HG03432 (cell line): ENCODE measurements around the gene HSD17B4.
A peak's percentile ranks its signal among the peaks of the same experiment; 100 is the strongest.
"Not testable (repeated sequence)": the region's sequence is repeated elsewhere in the genome, so short reads cannot be mapped to it uniquely, and the experiment has no call there.

Experiments
- ATAC-seq: cut with Tn5 transposase; IDR thresholded peaks from one replicate; pipeline ENCODE4 v1.9.1; 2021; ENCODE audit warnings: mild to moderate bottlenecking, moderate library complexity; ENCODE audit not compliant: unreplicated experiment

Gene HSD17B4

GRCh38 chr5:119476341-119476740 is 24.0 kb downstream of the HSD17B4 start:
- no peak for ATAC-seq

GRCh38 chr5:119478781-119479180 is 26.5 kb downstream of the HSD17B4 start:
- ATAC-seq: no peak

DNA sequence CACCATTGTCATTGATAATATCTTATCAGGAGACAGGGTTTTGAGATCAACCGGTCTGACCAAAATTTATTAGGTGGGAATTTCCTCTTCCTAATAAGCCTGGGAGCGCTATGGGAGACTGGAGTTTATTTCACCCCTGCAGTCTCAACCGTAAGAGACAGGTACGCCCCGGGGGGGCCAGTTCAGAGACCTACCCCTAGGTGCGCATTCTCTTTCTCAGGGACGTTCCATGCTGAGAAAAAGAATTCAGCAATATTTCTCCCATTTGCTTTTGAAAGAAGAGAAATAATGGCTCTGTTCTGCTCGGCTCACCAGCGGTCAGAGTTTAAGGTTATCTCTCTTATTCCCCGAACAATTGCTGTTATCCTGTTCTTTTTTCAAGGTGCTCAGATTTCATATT is 28.3 kb downstream of the HSD17B4 start:
- ATAC-seq: not testable (repeated sequence)

DNA sequence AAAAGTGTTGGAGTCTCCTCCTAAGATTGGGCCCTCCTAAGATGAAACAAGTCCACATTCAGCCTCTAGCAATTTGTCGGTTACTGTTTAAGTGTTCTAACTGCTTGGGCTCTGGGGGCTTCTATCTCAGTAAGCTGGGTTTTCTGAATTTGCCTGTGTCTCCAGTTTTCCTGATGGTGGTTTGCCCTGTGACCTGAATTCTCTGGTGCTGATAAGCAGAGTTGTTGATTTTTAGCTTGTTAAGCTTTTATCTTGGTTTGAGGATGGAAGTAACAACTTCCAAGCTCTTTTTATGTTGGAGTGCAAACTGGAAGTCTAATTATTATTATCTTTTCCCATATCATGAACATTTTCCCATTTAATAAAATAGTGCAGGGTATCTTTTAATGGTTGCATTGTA is 30.9 kb downstream of the HSD17B4 start:
- ATAC-seq: no peak

- ATAC-seq: no peak
These were observed 32.6 kb downstream of the HSD17B4 start for GRCh38 chr5:119484884-119485283.

DNA sequence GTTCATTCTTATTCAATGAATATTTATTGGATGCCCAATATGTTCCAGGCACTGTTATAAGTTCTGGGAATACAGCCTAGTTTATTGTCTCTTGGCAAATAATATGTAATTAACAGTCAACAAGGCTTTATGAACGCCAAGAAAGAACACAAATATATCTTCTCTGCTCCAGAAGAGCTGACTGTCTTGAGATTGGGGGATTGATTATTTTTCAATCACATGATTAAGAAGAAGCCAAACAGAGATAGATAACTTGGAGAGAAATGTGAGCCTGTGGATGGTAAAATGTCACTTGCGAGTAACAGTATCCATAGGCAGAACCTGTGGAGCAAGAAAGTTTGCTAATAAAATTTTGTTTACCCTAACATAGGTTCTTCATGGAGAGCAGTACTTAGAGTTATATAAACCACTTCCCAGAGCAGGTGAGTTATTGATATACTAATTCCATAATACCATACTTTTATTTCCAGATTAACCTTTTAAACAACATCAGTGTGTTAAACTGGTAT is 49.4 kb downstream of the HSD17B4 start:
- no peak for ATAC-seq

DNA sequence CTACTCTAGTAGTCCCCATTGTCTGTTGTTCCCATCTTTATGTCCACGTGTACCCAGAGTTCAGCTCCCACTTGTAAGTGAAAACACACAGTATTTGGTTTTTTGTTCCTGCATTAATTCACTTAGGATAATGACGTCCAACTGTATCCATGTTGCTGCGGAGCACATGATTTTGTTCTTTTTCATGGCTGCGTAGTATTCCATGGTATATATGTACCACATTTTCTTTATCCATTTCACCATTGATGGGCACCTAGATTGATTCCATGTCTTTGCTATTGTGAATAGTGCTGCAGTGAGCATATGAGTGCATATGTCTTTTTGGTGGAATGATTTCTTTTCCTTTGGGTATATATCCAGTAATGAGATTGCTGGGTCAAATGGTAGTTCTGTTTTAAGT is 51.6 kb downstream of the HSD17B4 start:
- ATAC-seq: not testable (repeated sequence)

GRCh38 chr5:119512277-119512676 is 60.0 kb downstream of the HSD17B4 start:
- ATAC-seq: no peak

- ATAC-seq: no peak
These were observed 62.9 kb downstream of the HSD17B4 start for GRCh38 chr5:119515192-119515591.

GRCh38 chr5:119517115-119517514 is 64.8 kb downstream of the HSD17B4 start:
- ATAC-seq: not testable (repeated sequence)

DNA sequence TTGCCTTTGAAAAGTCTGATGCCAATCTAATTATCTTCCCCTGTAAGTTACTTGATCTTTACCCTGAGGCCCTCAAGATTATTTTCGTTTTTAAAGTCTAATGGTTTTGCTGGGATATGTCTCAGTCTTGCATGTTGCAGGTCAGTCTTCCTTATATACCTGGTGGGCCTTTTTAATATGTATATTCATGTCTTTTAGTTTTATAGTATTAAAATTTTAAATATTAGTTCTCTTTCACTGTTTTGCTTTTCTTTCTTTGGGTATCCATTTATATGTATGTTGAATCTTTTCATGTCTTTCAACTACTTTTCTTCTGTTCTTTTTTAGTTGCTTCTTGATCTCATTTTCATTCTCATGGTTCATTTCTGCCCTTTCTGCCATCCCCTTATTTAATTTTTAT is 68.9 kb downstream of the HSD17B4 start:
- ATAC-seq: no peak

GRCh38 chr5:119522841-119523240 is 70.5 kb downstream of the HSD17B4 start:
- no peak for ATAC-seq

- no peak for ATAC-seq
These were observed 72.2 kb downstream of the HSD17B4 start for GRCh38 chr5:119524485-119524884.

GRCh38 chr5:119527351-119527750 is 75.1 kb downstream of the HSD17B4 start:
- no peak for ATAC-seq

GRCh38 chr5:119529811-119530210 is 77.5 kb downstream of the HSD17B4 start:
- no peak for ATAC-seq

GRCh38 chr5:119532637-119533036 is 80.3 kb downstream of the HSD17B4 start:
- ATAC-seq: no peak

DNA sequence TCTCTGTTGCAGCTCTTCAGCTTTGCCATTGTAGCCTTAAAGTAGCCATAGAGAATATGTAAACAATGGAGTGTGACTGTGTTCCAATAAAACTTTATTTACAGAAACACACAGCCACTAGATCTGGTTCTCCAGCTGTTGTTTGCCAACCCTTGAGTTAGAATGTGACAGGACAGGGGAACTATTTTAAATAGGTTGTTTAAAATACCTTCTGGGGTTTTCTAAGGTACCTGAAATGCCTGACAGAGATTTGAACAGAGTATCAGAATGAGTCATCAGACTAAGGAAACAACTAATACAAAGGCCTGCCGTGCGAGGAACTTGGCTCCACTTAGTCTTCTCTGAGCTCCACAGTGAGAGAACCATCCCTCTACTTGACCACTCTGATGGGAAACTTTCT is 85.4 kb downstream of the HSD17B4 start:
- ATAC-seq: peak; percentile 100

GRCh38 chr5:119541716-119542115 is 89.4 kb downstream of the HSD17B4 start:
- no peak for ATAC-seq

DNA sequence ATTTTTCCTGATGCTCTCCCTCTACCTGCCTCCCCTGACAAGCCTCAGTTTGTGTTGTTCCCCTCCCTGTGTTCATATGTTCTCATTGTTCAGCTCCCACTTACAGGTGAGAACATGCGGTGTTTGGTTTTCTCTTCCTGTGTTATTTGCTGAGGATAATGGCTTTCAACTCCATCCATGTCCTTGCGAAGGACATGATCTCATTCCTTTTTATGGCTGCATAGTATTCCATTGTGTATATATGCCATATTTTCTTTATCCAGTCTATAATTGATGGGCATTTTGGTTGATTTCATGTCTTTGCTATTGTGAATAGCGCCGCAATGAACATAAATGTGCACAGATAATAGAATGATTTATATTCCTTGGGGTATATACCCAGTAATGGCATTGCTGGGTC is 99.5 kb downstream of the HSD17B4 start:
- no peak for ATAC-seq

DNA sequence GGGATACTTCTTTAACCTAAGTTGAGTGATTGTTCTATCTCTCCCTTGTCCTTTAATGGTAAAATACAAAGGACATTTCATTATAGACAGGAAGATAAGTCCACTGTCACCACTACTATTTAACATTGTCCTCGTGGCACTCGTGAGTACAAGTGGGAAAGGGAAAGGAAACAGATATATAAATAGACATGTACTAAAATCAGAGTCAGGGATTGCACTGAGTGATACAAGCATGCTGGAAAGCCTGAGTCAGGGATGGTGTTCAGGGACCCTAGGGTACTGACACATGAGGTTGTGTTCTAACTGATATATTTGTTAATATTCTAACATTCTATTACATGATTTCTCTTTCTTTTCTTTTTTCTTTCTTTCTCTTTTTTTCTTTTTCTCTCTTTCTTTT is 102.3 kb downstream of the HSD17B4 start:
- no peak for ATAC-seq

- ATAC-seq: no peak
These were observed 118.6 kb downstream of the HSD17B4 start for GRCh38 chr5:119570910-119571309.

DNA sequence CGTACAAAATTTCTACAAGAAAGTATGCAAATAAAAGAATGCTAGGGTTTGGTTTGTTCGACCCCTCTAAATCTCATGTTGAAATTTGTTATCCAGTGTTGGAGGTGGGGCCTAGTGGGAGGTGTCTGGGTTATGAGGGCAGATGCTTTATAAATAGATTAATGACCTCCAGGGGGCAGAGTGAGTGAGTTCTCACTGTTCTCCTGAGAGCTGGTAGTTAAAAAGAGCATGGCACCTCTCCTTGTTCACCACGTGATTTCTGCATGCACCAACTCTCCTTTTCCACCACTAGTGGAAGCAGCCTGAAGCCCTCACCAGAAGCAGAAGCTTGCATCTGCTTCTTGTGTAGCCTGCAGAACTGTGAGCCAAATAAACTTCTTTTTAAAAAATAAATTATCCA is 126.6 kb downstream of the HSD17B4 start:
- ATAC-seq: peak; percentile 77

DNA sequence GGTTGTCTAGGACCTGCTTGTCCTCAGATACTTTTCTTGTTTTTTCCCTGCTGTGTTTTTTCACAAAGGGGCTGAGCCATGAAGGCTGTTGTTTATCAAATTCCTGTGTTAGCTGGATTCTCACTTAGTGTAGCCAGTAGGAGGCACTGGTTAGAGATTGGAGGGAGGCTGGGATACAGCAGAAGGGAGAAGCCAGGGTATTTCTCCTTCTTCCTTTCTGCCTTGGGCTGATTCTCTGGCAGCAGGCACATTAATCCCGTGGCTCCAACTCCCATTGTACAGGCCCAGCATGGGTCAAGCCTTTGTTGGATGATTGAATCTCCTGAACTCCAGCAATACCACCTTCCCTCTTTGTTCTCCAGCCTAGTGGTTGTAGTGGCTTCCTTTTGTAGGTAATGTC is 130.7 kb downstream of the HSD17B4 start:
- no peak for ATAC-seq

GRCh38 chr5:119583684-119584083 is 131.4 kb downstream of the HSD17B4 start:
- peak; percentile 87 for ATAC-seq
